SU-DHL-6 (cell line): ENCODE results near the gene EEF1A2.

Experiments
- H2AFZ ChIP-seq: fragments of 200-600 bp; sonication (generic); 2 replicates; pipeline ENCODE4 v1.6.1; 2014; ENCODE audit warnings: low read depth, mild to moderate bottlenecking, moderate library complexity, mixed read lengths, antibody characterized with exemption, low read length; ENCODE audit not compliant: severe bottlenecking
- H3F3A ChIP-seq: fragments of 200-600 bp; shearing (Covaris generic); 2 replicates; pipeline ENCODE4 v1.6.0; 2016; ENCODE audit warnings: antibody characterized with exemption, mild to moderate bottlenecking; ENCODE audit not compliant: insufficient read depth
- H3K27ac ChIP-seq: fragments of 200-600 bp; sonication (generic); 2 replicates; pipeline ENCODE4 v1.5.1; 2016; ENCODE audit warnings: low read depth, mild to moderate bottlenecking, low read length, moderate library complexity, mixed read lengths
- H3K27me3 ChIP-seq: fragments of 200-600 bp; sonication (generic), shearing (Covaris generic); 2 replicates; pipeline ENCODE4 v1.6.0; 2014; ENCODE audit warnings: mild to moderate bottlenecking, low read length
- H3K36me3 ChIP-seq: fragments of 200-600 bp; sonication (generic); 2 replicates; pipeline ENCODE4 v1.6.1; 2014; ENCODE audit warnings: mild to moderate bottlenecking, low read length, mixed read lengths
- H3K4me2 ChIP-seq: fragments of 300-600, 200-600 bp; shearing (Covaris generic), sonication (generic); 2 replicates; pipeline ENCODE4 v1.6.0; 2014; ENCODE audit warnings: low read length, low read depth, mild to moderate bottlenecking; ENCODE audit not compliant: poor library complexity, severe bottlenecking
- H3K4me3 ChIP-seq: fragments of 200-600 bp; sonication (generic); 2 replicates; pipeline ENCODE4 v1.5.1; 2014; ENCODE audit warnings: antibody characterized with exemption, low read length, mild to moderate bottlenecking, mixed read lengths; ENCODE audit not compliant: insufficient read depth, poor library complexity, severe bottlenecking
- H3K79me2 ChIP-seq: fragments of 200-600 bp; sonication (generic); 2 replicates; pipeline ENCODE4 v1.6.1; 2014; ENCODE audit warnings: mild to moderate bottlenecking, low read length, moderate library complexity; ENCODE audit not compliant: insufficient read depth
- H3K9ac ChIP-seq: fragments of 200-600 bp; sonication (generic); 2 replicates; pipeline ENCODE4 v1.7.0; 2014; ENCODE audit warnings: mild to moderate bottlenecking, low read length
- H3K9me2 ChIP-seq: fragments of 200-600 bp; sonication (generic); replicated peaks from 2 replicates; pipeline ENCODE4 v1.6.1; 2014; ENCODE audit warnings: low read length; ENCODE audit not compliant: insufficient read depth
- H3K9me3 ChIP-seq: fragments of 200-600 bp; sonication (generic); 2 replicates; pipeline ENCODE4 v1.6.1; 2014; ENCODE audit warnings: low read length, mixed read lengths; ENCODE audit not compliant: insufficient read depth
- H4K20me1 ChIP-seq: fragments of 200-600 bp; sonication (generic); 2 replicates; pipeline ENCODE4 v1.6.1; 2014; ENCODE audit warnings: low read depth, mild to moderate bottlenecking, antibody characterized with exemption, low read length, moderate library complexity, mixed read lengths
- EZH2phosphoT487 ChIP-seq: fragments of 200-600 bp; sonication (generic), shearing (Covaris generic); conservative IDR thresholded peaks from 2 replicates; pipeline ENCODE4 v1.6.1; 2018; ENCODE audit warnings: mild to moderate bottlenecking, antibody characterized with exemption, low read length, moderate library complexity, mixed read lengths
- TF ChIP-seq, protein P1 (sequence below): fragments of 200-600 bp; sonication (generic); IDR thresholded peaks from one replicate; pipeline ENCODE4 v1.5.1; 2017; ENCODE audit warnings: antibody characterized with exemption, mild to moderate bottlenecking, low read length, moderate library complexity; ENCODE audit not compliant: insufficient read depth, poor library complexity, severe bottlenecking

The EEF1A2 gene

DNA sequence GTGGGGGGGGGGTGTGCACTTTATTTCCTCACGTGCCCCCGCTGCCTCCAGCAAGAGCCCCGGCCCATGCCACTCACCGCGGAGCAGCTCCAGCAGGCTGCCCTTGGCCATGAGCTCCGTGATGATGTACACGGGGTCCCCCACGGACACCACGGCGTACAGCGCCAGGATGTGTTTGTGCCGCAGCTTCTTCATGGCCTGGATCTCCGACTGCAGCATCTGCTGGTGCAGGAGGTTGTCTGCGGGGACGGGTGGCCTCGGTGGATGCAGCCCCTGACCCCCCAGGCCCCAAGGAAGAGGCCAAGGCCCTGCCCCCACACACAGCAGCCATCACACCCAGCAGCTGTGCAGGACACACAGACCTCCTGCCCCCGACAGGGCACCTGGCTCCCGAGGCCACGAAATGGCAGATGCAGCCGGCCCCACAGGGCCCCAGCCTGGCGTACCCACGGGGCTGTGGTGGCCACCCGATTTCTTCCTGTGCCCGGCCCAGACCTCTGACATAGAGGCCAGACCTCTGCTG lies 33.6 kb upstream of the EEF1A2 start:
- Histone ChIP-seq H3K79me2 (no peaks in the 10 kb centered on the region), H3K27me3 (no peaks in the 10 kb centered on the region), H3K27ac (no peak overlapping the region), H4K20me1 (no peaks in the 10 kb centered on the region), H3F3A (no peaks in the 10 kb centered on the region), H3K4me3 (no peak overlapping the region), H3K9ac (no peak overlapping the region), H3K4me2 (no peak overlapping the region), H2AFZ (no peak overlapping the region), H3K9me3 (no peaks in the 10 kb centered on the region), H3K9me2 (no peaks in the 10 kb centered on the region), H3K36me3 (no peaks in the 10 kb centered on the region)
- TF ChIP-seq EZH2phosphoT487: no peak
- TF ChIP-seq, protein P1, sequence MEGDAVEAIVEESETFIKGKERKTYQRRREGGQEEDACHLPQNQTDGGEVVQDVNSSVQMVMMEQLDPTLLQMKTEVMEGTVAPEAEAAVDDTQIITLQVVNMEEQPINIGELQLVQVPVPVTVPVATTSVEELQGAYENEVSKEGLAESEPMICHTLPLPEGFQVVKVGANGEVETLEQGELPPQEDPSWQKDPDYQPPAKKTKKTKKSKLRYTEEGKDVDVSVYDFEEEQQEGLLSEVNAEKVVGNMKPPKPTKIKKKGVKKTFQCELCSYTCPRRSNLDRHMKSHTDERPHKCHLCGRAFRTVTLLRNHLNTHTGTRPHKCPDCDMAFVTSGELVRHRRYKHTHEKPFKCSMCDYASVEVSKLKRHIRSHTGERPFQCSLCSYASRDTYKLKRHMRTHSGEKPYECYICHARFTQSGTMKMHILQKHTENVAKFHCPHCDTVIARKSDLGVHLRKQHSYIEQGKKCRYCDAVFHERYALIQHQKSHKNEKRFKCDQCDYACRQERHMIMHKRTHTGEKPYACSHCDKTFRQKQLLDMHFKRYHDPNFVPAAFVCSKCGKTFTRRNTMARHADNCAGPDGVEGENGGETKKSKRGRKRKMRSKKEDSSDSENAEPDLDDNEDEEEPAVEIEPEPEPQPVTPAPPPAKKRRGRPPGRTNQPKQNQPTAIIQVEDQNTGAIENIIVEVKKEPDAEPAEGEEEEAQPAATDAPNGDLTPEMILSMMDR: no peak

GRCh38 chr20:63531686-63532448 lies 33.0 kb upstream of the EEF1A2 start:
- no peak overlapping the region for H3K4me3 ChIP-seq
- H3K9ac ChIP-seq: no peak overlapping the region
- H2AFZ ChIP-seq: no peak overlapping the region
- H3K9me2 ChIP-seq: no peaks in the 10 kb centered on the region
- TF ChIP-seq EZH2phosphoT487: no peak
- TF ChIP-seq, protein P1: no peak
- H3K27ac ChIP-seq: no peak overlapping the region
- H3K27me3 ChIP-seq: no peaks in the 10 kb centered on the region
- H3K36me3 ChIP-seq: no peaks in the 10 kb centered on the region
- H3K9me3 ChIP-seq: no peaks in the 10 kb centered on the region
- H4K20me1 ChIP-seq: no peaks in the 10 kb centered on the region
- H3F3A ChIP-seq: no peaks in the 10 kb centered on the region
- no peak overlapping the region for H3K4me2 ChIP-seq
- H3K79me2 ChIP-seq: no peaks in the 10 kb centered on the region

DNA sequence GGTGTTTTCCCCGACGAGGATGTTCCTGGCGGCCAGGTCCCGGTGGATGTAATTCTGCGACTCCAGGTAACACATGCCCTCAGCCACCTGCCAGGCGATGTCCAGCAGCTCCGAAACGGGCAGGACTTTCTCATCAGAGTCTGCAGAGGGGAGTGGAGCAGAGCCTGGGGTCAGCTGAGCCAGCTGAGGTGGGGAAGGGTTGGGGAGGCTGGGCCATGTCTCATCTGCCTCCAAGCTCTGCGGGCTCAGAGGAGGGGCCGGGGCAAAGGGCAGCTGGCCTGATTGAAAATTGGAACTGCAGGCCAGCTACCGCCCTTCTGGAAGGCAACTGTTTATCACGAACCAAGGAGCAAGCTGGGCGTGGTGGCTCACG lies 31.9 kb upstream of the EEF1A2 start:
- no peak for TF ChIP-seq EZH2phosphoT487
- TF ChIP-seq, protein P1: no peak
- no peaks in the 10 kb centered on the region for H3K9me3 ChIP-seq
- no peaks in the 10 kb centered on the region for H3K79me2 ChIP-seq
- H2AFZ ChIP-seq: no peak overlapping the region
- H3K4me3 ChIP-seq: no peak overlapping the region
- H4K20me1 ChIP-seq: no peaks in the 10 kb centered on the region
- H3K9ac ChIP-seq: no peak overlapping the region
- H3K27ac ChIP-seq: no peak overlapping the region
- H3K9me2 ChIP-seq: no peaks in the 10 kb centered on the region
- H3K4me2 ChIP-seq: no peak overlapping the region
- H3K27me3 ChIP-seq: no peaks in the 10 kb centered on the region
- H3K36me3 ChIP-seq: no peaks in the 10 kb centered on the region
- no peaks in the 10 kb centered on the region for H3F3A ChIP-seq
